ENCODE data around the gene ROBO1. TPM values are rescaled to one million over a fixed set of nuclear protein-coding genes. Genes with fewer than 3 reads are reported as not detected.
A peak's percentile ranks its signal among the peaks of the same experiment; 100 is the strongest.
"Not testable (repeated sequence)": the region's sequence is repeated elsewhere in the genome, so short reads cannot be mapped to it uniquely, and the experiment has no call there.

Gene ROBO1
- total RNA-seq, 1 donor from 2014 or later: 18.7 TPM

GRCh38 chr3:78884567-78884966 lies 883.2 kb downstream of the ROBO1 start:
- DNase-seq (ENCODE audit: low read depth): not testable (repeated sequence)

- no peak for DNase-seq (ENCODE audit: low read depth)
Measured at GRCh38 chr3:78882251-78882650, 885.5 kb downstream of the ROBO1 start.

- no peak for DNase-seq (ENCODE audit: low read depth)
Measured at GRCh38 chr3:78881501-78881900, 886.3 kb downstream of the ROBO1 start.

GRCh38 chr3:78880603-78881461 lies 887.0 kb downstream of the ROBO1 start:
- DNase-seq (ENCODE audit: low read depth): no peak

GRCh38 chr3:78879295-78879860 lies 888.4 kb downstream of the ROBO1 start:
- no peak for DNase-seq (ENCODE audit: low read depth)

- DNase-seq (ENCODE audit: low read depth): no peak
Measured at GRCh38 chr3:78878789-78879188, 889.0 kb downstream of the ROBO1 start.

- peak; percentile 15 for DNase-seq (ENCODE audit: low read depth)
Measured at GRCh38 chr3:78878011-78878410, 889.8 kb downstream of the ROBO1 start.

GRCh38 chr3:78875851-78876250 lies 891.9 kb downstream of the ROBO1 start:
- DNase-seq (ENCODE audit: low read depth): no peak

GRCh38 chr3:78875436-78875835 lies 892.4 kb downstream of the ROBO1 start:
- no peak for DNase-seq (ENCODE audit: low read depth)

- no peak for DNase-seq (ENCODE audit: low read depth)
Measured at GRCh38 chr3:78873641-78874040, 894.2 kb downstream of the ROBO1 start.

- DNase-seq (ENCODE audit: low read depth): no peak
Measured at GRCh38 chr3:78872195-78872594, 895.6 kb downstream of the ROBO1 start.

GRCh38 chr3:78871048-78871447 lies 896.8 kb downstream of the ROBO1 start:
- DNase-seq (ENCODE audit: low read depth): no peak

GRCh38 chr3:78870484-78870883 lies 897.3 kb downstream of the ROBO1 start:
- DNase-seq (ENCODE audit: low read depth): no peak

GRCh38 chr3:78868570-78868969 lies 899.2 kb downstream of the ROBO1 start:
- DNase-seq (ENCODE audit: low read depth): no peak

- no peak for DNase-seq (ENCODE audit: low read depth)
Measured at GRCh38 chr3:78867409-78868372, 900.1 kb downstream of the ROBO1 start.

- no peak for DNase-seq (ENCODE audit: low read depth)
Measured at GRCh38 chr3:78863306-78864203, 904.2 kb downstream of the ROBO1 start.

- no peak for DNase-seq (ENCODE audit: low read depth)
Measured at GRCh38 chr3:78861156-78861555, 906.6 kb downstream of the ROBO1 start.

GRCh38 chr3:78860567-78860966 lies 907.2 kb downstream of the ROBO1 start:
- DNase-seq (ENCODE audit: low read depth): no peak

GRCh38 chr3:78858910-78859309 lies 908.9 kb downstream of the ROBO1 start:
- no peak for DNase-seq (ENCODE audit: low read depth)

GRCh38 chr3:78858174-78858573 lies 909.6 kb downstream of the ROBO1 start:
- DNase-seq (ENCODE audit: low read depth): peak; percentile 24

All from myocyte (in vitro differentiated cells).